ENCODE results near the gene FIBCD1. TPM values are rescaled to one million over a fixed set of nuclear protein-coding genes. Genes with fewer than 3 reads are reported as not detected.
"Not testable (repeated sequence)": the region's sequence is repeated elsewhere in the genome, so short reads cannot be mapped to it uniquely, and the experiment has no call there.

Gene FIBCD1
- total RNA-seq, 2 experiments from 2014 or later, result not detected

DNA sequence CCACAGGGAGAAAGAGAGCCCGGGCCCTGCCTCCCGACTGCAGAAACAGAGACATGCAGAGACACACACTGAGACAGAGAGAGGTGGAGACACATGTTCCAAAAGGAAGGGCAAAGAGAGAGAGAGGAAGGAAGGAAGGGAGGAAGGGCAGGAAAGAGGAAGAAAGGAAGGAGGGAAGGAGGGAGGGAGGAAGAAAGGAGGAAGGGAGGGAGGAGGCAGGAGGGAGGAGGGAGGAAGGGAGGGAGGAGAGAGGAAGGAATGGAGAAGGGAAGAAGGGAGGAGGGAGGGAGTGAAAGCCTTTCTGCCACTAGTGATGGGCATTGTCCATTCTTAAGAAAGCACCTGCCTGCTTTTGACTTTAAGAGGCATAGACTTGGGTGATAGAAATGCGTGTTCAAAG lies 31.8 kb upstream of the FIBCD1 start:
- no peak for DNase-seq
- no peaks in the 10 kb centered on the region for H3K27me3 Mint-ChIP-seq
- POLR2A ChIA-PET, result no interaction called here
- no peaks in the 10 kb centered on the region for H3K36me3 Mint-ChIP-seq (ENCODE audit: low read depth)
- no peaks in the 10 kb centered on the region for H3K4me1 Mint-ChIP-seq
- H3K4me3 Mint-ChIP-seq, result no peak overlapping the region
- CTCF ChIA-PET, result no interaction called here
- H3K9me3 Mint-ChIP-seq, result no peaks in the 10 kb centered on the region
- no peak overlapping the region for H3K27ac Mint-ChIP-seq

DNA sequence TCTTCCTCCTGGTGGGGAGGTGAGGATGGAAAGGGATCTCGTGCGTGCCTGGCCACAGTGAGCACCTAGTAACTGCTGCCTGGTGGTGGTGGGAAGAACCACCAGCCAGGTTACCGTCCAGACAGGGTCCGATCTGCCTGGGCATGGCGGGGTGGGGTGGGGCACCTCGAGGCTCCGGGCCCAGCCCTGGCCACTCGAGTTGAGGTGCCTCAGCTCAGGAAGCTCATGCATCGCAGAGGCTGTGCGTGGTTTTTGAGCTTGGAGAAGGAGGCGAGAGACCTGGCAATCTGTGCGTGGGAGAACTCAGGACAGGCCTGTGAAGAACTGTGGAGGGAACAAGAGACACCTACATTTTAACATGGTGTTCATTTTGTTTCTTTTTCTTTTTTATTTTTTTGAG lies 31.0 kb upstream of the FIBCD1 start:
- ChIA-PET CTCF (no interaction called here), POLR2A (no interaction called here)
- H3K4me1 Mint-ChIP-seq, result no peaks in the 10 kb centered on the region
- no peaks in the 10 kb centered on the region for H3K27me3 Mint-ChIP-seq
- DNase-seq, result no peak
- H3K9me3 Mint-ChIP-seq, result no peaks in the 10 kb centered on the region
- H3K36me3 Mint-ChIP-seq (ENCODE audit: low read depth), result no peaks in the 10 kb centered on the region
- H3K4me3 Mint-ChIP-seq, result no peak overlapping the region
- no peak overlapping the region for H3K27ac Mint-ChIP-seq

DNA sequence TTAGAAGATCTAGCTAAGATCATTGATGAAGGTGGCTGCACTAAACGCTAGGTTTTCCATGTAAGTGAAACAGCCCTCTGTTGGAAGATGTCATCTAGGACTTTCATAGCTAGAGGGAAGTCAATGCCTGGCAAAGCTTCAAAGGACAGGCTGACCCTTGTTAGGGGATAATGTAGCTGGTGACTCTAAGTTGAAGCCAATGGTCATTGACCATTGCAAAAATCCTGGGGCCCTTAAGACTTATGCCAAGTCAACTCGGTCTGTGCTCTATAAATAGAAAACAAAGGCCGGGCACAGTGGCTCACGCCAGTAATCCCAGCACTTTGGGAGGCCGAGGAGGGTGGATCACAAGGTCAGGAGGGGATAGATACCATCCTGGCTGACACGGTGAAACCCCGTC lies 26.6 kb upstream of the FIBCD1 start:
- Mint-ChIP-seq H3K9me3 (no peaks in the 10 kb centered on the region), H3K4me3 (no peak overlapping the region), H3K36me3 (ENCODE audit: low read depth) (no peaks in the 10 kb centered on the region), H3K4me1 (no peaks in the 10 kb centered on the region), H3K27ac (no peak overlapping the region), H3K27me3 (peaks cover 1% of the 10 kb centered on the region)
- no peak for DNase-seq
- POLR2A ChIA-PET, result no interaction called here
- CTCF ChIA-PET, result interaction anchor here (0.6 to 1.1 kb wide), 4 partner anchors 10 to 869 kb away, joined by 3 to 5 read pairs (median 3); no protein-coding TSS in a partner anchor

DNA sequence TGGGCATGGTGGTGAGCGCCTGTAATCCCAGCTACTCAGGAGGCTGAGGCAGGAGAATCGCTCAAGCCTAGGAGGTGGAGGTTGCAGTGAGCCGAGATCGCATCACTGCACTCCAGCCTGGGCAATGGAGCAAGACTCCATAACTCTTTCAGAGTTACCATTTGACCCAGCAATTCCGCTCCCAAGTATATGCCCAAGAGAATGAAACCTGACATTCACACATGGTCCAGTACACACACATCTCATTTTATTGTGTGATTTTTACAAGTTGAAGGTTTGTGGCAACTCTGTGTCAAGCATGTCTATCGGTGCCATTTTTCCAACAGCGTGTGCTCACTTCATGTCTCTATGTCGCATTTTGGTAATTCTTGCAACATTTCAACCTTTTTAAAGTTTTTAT lies 24.9 kb upstream of the FIBCD1 start:
- Mint-ChIP-seq H3K4me1 (no peaks in the 10 kb centered on the region), H3K4me3 (no peak overlapping the region)
- CTCF ChIA-PET, result no interaction called here

DNA sequence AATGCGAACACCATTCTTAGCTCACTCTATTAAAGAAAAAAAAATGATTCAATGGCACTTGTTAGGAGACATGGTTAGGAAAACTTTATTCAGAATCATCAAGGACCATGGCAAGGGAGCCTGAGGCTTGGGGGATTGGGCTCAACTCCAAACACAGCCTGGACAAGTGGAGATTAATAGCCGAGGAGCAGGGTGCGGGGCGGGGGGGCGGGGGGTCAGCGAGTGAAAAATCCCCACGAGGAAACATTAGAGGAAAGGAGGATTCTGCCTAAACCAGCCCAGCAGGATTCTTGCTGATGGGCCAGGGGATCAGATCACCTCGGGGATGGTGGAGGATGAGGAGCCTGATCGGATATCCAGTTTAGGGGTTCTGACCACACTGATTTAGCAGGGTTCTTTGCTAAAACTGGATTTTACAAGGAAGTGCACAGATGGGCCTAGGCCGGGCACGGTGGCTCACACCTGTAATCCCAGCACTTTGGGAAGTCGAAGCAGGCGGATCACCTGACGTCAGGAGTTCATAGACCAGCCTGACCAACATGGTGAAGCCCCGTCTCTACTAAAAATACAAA lies 24.4 kb upstream of the FIBCD1 start:
- H3K4me1 Mint-ChIP-seq, result peaks cover 1% of the 10 kb centered on the region
- ChIA-PET CTCF (no interaction called here), POLR2A (no interaction called here)
- H3K36me3 Mint-ChIP-seq (ENCODE audit: low read depth), result peaks cover 4% of the 10 kb centered on the region
- H3K9me3 Mint-ChIP-seq, result peaks cover 5% of the 10 kb centered on the region
- no peak overlapping the region for H3K4me3 Mint-ChIP-seq
- no peak for DNase-seq
- peaks cover 1% of the 10 kb centered on the region for H3K27me3 Mint-ChIP-seq
- H3K27ac Mint-ChIP-seq, result no peak overlapping the region

More for the DNA sequence above, 24.9 kb upstream of the FIBCD1 start:
- H3K9me3 Mint-ChIP-seq, result peaks cover 3% of the 10 kb centered on the region
- peaks cover 2% of the 10 kb centered on the region for H3K36me3 Mint-ChIP-seq (ENCODE audit: low read depth)
- peaks cover 1% of the 10 kb centered on the region for H3K27me3 Mint-ChIP-seq
- H3K27ac Mint-ChIP-seq, result no peak overlapping the region
- DNase-seq, result no peak
- POLR2A ChIA-PET, result no interaction called here

DNA sequence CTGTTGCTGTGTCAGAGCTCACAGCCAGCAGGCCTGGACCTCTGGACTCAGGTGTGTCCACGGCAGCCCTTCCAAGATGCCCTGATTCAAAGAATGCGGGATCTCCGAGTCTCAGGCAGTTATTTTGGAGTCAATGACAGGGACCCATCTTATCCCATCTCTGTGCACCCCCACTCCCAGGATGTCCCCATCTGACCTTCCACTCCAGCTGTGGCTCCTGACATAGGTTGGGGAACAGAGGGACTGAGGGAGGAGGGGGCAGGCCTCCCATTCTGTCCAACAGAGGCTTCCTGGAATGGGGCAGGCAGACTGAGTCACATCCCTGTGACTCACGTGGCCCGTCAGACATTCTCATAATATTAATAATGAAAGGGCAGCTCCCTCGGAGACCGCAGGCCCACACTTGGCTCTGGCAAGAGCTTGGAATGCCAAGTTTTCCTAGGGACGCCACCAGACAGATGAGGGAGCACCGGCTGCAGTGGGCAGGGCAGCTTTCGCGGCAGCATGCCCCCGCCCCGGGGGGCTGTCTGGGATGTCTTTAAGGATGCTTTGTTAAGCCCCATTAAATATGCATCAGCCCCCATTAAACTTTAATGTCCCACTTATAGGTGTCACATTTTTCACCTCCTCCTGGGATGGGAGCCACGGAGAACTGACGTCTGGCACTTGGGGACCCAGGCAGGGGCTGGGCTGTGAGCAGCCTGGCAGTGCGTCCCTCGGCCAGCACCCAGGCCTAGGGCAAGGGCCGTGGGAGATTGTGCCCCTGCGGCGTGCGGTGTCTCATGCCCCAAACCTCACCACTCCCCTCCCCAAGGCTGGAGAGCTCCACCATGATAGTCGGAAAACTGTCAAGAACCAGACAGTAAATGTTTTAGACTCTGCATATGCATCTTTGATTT lies 23.6 kb upstream of the FIBCD1 start:
- DNase-seq, result no peak
- ChIA-PET CTCF (no interaction called here), POLR2A (no interaction called here)
- H3K27me3 Mint-ChIP-seq, result peaks cover 1% of the 10 kb centered on the region
- peaks cover 1% of the 10 kb centered on the region for H3K4me1 Mint-ChIP-seq
- peaks cover 4% of the 10 kb centered on the region for H3K36me3 Mint-ChIP-seq (ENCODE audit: low read depth)
- H3K27ac Mint-ChIP-seq, result no peak overlapping the region
- H3K9me3 Mint-ChIP-seq, result peaks cover 5% of the 10 kb centered on the region
- no peak overlapping the region for H3K4me3 Mint-ChIP-seq

DNA sequence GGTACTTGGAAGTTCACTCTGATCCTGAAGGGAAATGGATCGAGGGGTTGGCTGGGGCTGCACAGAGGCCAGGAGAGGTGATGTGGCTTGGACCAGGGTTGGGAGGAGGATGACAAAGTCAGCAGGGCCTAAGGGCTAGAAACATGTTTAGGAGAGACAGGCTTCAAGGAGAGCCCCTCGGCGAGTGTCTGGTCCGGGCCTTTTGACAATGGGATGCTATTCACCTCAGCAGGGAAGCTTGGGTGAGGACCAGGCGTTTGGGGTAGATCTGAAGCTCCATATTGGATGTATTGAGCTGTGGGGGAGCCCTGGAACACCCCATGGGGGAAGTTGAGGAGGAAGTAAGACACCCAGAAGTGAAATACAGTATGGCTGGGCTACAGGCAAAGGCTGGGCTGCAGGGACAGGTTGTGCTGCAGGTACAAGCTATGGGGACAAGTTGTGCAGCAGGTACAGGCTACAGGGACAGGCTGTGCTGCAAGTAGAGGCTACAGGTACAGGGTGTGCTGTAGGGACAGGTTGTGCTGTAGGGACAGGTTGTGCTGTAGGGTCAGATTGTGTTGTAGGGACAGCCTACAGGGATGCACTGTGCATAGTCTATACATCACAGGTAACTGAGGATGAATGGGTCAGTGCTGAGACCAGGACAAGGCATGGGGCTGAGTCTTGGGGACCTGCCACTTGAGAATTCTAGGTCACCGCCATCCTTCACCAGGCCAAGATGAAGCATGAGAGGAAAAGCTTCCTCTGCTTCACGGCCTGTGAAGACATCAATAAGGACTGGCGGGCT lies 22.7 kb upstream of the FIBCD1 start:
- H3K4me3 Mint-ChIP-seq, result no peak overlapping the region
- peaks cover 1% of the 10 kb centered on the region for H3K4me1 Mint-ChIP-seq
- DNase-seq, result no peak
- POLR2A ChIA-PET, result no interaction called here
- no peak overlapping the region for H3K27ac Mint-ChIP-seq
- peaks cover 1% of the 10 kb centered on the region for H3K27me3 Mint-ChIP-seq
- peaks cover 5% of the 10 kb centered on the region for H3K9me3 Mint-ChIP-seq
- CTCF ChIA-PET, result no interaction called here
- peaks cover 4% of the 10 kb centered on the region for H3K36me3 Mint-ChIP-seq (ENCODE audit: low read depth)

DNA sequence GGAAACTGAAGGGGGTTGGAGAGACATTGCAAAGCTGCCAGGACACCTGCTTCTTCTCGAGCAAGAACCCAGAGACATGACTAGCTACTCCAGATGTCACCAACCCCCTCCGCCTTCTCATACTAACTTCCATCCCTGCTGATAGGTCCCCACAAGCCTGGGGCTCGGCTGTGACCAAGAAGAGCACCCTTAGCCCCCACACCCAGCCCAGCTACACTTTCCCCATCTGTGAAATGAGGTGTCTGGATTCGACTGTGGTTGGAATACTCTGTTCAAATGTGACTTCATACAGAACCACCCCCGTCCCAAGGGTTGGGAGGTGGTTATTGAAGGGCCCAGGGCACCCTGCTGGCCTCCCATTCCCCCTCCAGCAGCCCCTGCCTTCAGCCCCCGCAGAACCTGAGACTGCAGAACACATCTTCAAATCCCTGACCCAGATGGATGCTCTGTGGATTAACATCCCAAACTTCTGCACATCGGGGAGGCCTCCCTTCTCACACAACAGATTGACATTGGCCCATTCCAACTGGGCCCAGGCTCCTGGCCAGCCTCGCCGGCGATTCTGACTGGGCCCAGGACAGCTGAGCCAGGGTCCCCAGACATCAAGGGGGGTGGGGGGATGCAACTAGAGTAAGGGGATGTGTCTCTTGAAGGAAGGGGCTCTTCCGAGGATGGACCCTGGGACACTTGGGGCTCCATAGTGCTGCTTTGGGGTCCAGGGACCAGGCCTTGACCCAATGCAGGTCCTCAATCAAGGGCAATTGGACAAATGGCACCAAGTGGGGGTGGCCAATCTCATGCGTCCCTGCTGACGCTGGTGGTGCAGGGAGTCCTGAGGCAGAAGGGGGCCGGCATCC lies 21.7 kb upstream of the FIBCD1 start:
- Mint-ChIP-seq H3K4me3 (no peak overlapping the region), H3K36me3 (ENCODE audit: low read depth) (peaks cover 4% of the 10 kb centered on the region), H3K4me1 (peaks cover 1% of the 10 kb centered on the region), H3K27ac (no peak overlapping the region), H3K9me3 (peaks cover 5% of the 10 kb centered on the region), H3K27me3 (peaks cover 1% of the 10 kb centered on the region)
- POLR2A ChIA-PET, result no interaction called here
- CTCF ChIA-PET, result no interaction called here
- DNase-seq, result no peak

DNA sequence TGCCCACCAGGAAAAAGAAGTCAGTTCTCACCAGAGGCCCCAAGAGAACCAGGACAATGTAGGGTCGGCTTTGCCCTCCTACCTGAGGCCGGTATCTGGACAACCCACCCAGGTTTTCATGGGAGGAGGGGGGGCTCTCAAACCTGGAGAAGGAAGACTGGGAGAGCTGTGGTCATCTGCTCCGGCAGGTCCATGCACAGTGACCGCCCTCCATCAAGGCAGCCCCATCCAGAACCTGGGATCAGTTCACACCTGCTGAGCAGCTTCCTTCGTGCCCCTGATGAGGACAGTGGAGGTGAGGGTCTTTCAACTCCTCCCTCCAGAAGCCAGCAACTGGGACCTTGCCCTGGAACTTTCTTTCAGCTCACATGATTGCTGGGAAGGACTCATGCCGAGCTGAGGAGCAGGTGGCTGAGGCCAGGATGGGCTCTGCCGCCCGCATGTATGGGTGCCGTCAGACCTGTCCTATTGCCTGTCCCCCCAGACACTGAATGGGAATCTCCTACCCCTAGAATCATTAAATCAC lies 20.8 kb upstream of the FIBCD1 start:
- H3K36me3 Mint-ChIP-seq (ENCODE audit: low read depth), result peaks cover 4% of the 10 kb centered on the region
- no peak overlapping the region for H3K27ac Mint-ChIP-seq
- ChIA-PET CTCF (no interaction called here), POLR2A (no interaction called here)
- H3K27me3 Mint-ChIP-seq, result peaks cover 1% of the 10 kb centered on the region
- H3K4me3 Mint-ChIP-seq, result no peak overlapping the region
- H3K9me3 Mint-ChIP-seq, result peaks cover 5% of the 10 kb centered on the region
- no peak for DNase-seq
- peaks cover 1% of the 10 kb centered on the region for H3K4me1 Mint-ChIP-seq

DNA sequence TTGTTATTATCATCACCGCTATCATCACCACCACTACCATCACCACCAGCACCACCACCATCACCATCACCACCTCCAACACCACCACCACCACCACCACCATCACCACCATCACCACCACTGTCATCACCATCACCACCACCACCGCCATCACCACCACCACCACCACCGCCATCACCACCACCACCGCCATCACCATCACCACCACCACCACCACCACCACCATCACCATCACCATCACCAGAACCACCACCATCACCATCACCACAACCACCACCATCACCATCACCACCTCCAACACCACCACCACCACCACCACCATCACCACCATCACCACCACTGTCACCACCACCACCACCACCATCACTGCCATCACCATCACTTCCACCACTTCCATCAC lies 19.5 kb upstream of the FIBCD1 start:
- DNase-seq; H3K4me3 Mint-ChIP-seq; POLR2A ChIA-PET; H3K27me3 Mint-ChIP-seq; CTCF ChIA-PET; H3K4me1 Mint-ChIP-seq; H3K9me3 Mint-ChIP-seq; H3K36me3 Mint-ChIP-seq (ENCODE audit: low read depth): not testable (repeated sequence)
- H3K27ac Mint-ChIP-seq, result peak overlapping the region; percentile 85

DNA sequence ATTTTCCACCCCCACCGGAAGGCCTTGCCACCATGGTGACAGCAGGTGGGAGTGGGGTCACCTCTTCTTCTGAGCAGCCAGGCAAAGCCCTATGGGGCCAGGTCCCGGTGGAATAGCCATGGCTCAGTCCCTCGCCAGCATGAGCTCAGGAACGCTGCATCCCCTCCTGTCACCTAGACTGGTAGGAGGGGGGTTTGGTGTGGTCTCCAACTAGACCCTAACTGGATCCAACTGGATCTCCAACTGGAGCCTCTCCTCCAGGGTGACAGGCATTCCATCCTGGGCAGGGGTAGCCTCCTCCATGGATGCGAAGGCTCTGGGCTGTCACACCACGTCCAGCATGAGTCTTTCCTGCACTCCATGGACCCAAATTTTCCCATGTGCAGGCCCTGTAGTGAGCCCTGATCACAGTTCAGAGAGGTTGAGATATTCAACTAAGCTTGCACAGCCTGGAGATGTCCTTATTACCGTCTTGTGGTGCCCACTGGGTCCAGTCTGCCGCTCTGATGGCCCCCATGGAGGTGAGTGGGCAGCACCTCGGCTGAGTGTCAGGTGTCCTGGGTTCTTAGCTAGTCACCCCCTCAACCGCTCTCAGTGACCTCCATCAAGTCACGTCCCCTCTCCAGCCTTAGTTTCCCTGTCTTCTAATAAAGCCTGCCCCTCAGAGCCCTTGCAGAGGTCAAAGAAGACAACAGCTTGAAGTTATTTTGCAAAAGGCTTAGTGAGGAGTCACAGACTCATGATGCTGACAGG lies 18.6 kb upstream of the FIBCD1 start:
- H3K9me3 Mint-ChIP-seq, result peaks cover 5% of the 10 kb centered on the region
- POLR2A ChIA-PET, result no interaction called here

More for the DNA sequence above, 18.6 kb upstream of the FIBCD1 start:
- CTCF ChIA-PET, result no interaction called here
- H3K27me3 Mint-ChIP-seq, result no peaks in the 10 kb centered on the region
- no peak overlapping the region for H3K4me3 Mint-ChIP-seq
- peaks cover 4% of the 10 kb centered on the region for H3K36me3 Mint-ChIP-seq (ENCODE audit: low read depth)
- peaks cover 1% of the 10 kb centered on the region for H3K4me1 Mint-ChIP-seq
- no peak overlapping the region for H3K27ac Mint-ChIP-seq
- DNase-seq, result no peak

Data from activated CD4-positive, alpha-beta T cell treated with anti-CD3 and anti-CD28 coated beads, Interleukin-2, amount 10 ng/mL, durations not matched to agents 7 days and 5 days (primary cell).